ENCODE data around the gene WDHD1.
"Not testable (repeated sequence)": the region's sequence is repeated elsewhere in the genome, so short reads cannot be mapped to it uniquely, and the experiment has no call there.

The WDHD1 gene, protein sequence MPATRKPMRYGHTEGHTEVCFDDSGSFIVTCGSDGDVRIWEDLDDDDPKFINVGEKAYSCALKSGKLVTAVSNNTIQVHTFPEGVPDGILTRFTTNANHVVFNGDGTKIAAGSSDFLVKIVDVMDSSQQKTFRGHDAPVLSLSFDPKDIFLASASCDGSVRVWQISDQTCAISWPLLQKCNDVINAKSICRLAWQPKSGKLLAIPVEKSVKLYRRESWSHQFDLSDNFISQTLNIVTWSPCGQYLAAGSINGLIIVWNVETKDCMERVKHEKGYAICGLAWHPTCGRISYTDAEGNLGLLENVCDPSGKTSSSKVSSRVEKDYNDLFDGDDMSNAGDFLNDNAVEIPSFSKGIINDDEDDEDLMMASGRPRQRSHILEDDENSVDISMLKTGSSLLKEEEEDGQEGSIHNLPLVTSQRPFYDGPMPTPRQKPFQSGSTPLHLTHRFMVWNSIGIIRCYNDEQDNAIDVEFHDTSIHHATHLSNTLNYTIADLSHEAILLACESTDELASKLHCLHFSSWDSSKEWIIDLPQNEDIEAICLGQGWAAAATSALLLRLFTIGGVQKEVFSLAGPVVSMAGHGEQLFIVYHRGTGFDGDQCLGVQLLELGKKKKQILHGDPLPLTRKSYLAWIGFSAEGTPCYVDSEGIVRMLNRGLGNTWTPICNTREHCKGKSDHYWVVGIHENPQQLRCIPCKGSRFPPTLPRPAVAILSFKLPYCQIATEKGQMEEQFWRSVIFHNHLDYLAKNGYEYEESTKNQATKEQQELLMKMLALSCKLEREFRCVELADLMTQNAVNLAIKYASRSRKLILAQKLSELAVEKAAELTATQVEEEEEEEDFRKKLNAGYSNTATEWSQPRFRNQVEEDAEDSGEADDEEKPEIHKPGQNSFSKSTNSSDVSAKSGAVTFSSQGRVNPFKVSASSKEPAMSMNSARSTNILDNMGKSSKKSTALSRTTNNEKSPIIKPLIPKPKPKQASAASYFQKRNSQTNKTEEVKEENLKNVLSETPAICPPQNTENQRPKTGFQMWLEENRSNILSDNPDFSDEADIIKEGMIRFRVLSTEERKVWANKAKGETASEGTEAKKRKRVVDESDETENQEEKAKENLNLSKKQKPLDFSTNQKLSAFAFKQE

DNA sequence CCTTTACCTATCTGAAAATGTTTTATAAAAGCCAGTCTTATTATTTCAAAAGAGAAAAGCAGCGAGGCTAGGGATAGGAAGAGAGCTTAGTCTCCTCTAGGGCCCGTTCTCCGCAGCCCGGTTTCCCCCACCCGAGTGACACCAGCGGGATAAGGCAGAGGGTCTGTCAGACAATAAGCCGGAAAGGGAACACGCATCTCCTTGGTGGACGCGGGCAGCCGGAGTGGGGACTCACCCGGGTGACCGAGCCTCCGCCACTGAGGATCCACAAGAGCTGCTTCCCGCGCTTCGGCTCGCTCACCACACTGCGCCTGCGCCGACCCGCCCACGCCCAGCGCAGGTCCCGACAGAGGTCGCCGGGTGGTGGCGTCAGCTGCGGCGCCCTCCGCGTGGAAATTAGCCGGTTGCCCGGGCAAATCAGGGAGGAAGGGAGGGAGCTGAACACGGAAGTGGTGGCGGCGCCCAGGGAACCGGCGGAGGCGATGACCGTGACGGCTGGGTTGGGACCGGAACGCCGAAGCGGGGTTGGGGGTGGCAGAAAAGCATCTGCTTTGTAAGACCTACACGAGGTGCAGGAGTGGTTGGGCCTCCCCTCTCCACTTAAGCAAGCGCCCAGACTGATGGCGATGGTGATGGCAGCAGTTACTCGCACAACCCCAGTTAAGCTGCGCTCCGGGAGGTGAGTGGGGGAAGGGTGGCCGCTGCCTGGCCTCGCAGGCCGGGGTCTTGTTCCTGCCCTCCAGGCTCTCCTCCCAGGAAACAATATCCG is at the start of gene WDHD1, which contains the start of gene SOCS4:
TSS of gene WDHD1 (minus strand) at position 307 of the 769 bp plus-strand sequence. CDS start 312 bp downstream, outside the sequence.
TSS of gene SOCS4 (plus strand) at position 444 of the 769 bp plus-strand sequence. CDS start 15,806 bp downstream, outside the sequence.
- peak; percentile 97 for DNase-seq

DNA sequence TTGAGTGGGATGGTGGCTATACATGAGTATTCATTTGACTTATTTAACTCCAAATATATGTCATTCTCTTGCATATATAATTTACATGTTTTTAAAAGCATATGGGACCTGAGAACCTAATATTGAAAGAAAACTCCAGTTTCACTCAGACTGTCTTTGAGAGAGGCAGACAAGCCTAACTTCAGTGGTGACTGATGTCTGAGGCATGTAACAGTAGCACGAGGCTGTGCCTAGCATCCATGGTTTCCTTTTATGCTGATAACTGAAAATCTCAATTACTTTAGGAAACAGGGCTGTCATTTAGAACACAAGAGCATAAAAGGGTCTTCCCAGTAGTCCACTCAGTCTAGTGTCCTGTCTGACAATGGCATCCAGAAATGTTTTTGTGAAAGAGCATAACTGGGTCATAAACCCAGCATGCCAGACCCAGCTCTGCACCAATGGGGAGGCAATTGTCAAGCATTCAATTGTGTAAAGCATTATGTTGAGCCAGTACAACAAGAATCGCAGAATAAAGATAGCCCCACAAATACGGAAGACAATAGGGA is 48.8 kb upstream of the WDHD1 start:
- DNase-seq, result no peak

DNA sequence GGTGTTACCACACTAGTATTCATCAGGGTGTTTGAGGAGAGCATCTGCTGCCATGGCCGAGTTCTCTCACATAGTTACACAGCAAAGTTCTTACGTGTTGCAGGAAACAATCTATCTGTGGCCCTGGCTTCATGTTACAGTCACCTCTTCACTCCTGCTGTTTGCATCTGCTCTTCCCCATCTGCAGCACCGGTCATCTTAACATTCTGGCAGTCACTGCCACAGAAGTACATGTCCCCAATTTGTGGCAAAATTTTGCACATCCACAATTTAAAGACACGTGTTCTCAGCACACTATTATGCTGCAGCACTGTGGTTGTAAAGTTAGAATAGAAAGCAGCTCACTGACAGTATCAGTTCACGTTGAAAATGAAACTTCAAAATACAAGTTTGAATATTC is 47.8 kb upstream of the WDHD1 start:
- peak; percentile 37 for DNase-seq

DNA sequence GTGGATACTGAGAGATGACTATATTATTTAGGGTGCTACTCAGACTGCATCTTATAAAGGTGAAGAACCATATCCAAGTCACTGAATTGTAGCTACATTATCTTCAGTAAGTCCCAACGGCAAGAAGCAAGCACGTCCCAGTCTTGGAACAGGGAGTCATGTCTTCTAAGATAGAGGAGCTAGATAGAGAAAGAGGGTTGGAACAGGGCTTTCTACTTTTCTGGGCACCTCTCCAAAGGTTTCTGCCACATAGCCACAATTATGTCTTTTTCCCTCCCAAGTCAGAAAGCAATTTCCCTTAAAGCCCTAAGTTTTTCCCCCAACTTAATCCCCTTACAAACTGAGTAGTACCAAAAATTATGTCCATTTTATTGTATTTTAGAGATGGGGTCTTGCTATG is 47.0 kb upstream of the WDHD1 start:
- DNase-seq, result no peak

DNA sequence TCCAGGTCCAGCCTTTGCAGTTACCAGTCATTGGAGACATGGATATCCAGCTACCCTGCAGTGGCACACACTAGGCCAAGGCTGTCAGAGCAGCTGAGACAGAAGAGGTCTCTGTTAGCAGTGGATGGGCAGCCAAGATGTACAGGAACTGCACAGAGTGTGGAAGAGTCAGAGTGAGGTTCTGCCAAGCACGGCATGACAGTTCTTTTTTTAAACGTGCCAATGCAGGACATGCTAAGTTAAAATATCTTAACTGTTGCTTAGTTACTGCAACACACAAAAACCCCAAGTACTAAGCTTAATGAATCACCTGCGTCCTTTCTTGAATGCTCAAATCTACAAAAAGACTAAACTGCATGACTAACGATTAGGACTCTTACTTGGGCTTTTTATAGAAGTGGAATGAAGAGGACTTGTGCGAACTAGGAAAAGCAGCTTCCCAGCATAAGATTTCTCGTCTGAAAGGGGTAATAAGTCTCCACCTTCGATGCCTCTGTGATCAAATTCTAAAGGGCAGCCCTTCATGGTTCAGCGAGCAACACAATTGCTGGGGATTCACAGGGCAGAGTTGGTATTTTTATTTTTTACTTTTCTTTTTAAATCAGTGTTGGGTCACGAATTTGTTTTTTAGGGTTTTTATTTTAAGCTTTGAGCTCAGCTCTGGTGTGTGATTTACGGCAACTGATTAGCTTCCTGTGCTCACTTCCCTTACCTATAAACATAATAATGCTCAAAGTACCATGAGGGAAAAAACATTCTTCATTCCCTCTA is 45.2 kb upstream of the WDHD1 start:
- DNase-seq, result no peak

DNA sequence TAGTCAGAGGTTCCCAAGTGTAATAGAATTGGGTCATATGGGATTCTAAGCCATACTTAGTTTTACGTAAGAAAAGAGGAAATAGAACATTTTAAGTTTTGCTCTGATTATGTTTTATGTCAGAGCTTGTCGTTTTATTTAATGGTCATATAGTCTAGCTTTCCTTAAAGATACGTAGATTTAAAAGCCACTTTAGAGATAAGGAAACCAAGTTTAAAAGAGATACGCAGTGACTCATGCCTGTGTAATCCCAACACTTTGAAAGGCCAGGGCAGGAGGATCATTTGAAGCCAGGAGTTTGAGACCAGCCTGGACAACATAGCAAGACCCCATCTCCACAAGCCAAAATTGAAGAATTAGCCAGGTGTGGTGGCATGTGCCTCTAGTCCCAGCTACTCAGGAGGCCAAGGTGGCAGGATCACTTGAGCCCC is 44.1 kb upstream of the WDHD1 start:
- no peak for DNase-seq

DNA sequence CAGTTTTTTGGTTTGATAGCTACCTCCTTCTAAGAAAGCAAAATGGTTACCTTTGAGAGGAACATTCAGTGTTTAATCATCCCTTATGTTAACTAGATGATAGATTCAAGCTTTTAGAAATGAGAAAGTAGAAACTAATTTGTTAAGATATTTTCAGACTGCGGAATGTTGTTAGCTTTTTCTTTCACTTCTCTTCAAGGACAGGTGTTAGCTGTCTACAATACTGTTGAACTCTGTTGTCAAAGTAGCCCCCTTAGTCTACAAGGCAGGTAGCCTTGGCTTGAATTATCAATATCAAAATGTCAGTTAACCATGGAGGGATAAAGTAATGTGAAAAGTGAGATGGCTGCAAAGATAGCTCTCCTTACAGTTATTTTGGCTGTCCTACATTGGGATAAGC is 39.3 kb upstream of the WDHD1 start:
- no peak for DNase-seq

DNA sequence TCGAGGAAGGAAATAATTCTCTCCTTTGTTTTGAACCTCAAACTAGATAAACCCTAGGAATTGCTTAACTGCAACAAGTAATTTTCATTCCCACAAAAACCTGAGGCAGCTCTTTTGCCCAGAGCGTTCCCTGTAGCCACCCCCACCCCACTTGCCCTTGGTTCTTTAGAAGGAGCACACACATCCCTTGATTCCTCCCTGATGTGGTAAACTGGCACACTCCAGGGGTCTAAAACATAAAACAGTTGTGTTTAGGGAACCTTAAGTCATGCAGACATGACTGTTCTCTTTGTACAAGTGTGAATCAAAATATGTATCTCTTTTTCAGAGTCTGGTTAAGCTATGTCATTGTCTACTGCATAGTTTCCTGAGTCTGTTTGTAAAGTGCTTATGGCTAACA is 38.5 kb upstream of the WDHD1 start:
- DNase-seq, result no peak

DNA sequence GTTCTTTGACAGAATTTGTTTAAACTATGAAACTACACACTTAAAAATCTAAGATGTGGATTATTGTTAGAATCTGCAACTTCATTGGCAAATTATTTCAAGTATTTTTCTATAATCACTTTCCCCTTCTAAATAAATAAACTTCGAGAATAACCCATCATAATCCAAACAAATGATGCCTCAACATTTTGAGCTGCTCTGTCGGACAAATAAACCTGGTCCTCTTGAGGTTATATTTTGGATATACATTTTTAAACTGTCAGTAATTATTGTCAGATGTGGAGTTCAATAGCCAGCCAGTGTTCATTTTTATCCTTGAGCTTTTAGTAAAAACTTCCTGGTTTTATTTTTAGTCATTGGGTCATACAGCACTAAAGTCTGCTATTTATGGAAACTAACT is 38.0 kb upstream of the WDHD1 start:
- DNase-seq, result not testable (repeated sequence)

DNA sequence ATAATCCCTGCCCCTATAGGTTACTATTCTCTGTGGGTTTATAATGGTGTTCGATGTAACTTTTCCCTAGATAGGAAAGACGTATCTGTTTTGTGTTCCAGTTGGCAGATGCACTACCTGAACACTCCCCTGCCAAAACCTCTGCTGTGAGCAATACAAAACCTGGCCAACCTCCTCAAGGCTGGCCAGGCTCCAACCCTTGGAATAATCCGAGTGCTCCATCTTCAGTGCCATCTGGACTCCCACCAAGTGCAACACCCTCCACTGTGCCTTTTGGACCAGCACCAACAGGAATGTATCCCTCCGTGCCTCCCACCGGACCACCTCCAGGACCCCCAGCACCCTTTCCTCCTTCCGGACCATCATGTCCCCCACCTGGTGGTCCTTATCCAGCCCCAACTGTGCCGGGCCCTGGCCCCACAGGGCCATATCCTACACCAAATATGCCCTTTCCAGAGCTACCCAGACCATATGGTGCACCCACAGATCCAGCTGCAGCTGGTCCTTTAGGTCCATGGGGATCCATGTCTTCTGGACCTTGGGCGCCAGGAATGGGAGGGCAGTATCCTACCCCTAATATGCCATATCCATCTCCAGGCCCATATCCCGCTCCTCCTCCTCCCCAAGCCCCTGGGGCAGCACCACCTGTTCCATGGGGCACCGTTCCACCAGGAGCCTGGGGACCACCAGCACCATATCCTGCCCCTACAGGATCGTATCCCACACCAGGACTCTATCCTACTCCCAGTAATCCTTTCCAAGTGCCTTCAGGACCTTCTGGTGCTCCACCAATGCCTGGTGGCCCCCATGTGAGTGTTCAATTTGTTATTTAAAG is 35.8 kb upstream of the WDHD1 start:
- DNase-seq, result no peak

DNA sequence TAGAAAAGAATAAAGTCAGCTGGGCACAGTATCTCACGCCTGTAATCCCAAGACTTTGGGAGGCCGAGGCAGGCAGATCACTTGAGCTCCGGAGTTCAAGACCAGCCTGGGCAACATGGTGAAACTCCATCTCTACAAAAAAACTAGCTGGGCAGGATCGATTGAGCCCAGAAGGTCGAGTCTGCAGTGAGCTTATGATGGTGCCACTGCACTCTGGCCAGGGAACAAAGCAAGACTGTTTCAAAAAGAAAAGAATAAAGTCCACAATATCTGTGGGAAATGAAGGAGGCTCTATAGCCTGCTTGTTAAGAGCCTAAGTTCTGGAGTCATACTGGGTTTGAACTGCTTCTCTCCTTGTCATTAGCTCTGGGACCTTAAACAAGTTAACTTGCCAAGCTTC is 32.4 kb upstream of the WDHD1 start:
- DNase-seq, result no peak

DNA sequence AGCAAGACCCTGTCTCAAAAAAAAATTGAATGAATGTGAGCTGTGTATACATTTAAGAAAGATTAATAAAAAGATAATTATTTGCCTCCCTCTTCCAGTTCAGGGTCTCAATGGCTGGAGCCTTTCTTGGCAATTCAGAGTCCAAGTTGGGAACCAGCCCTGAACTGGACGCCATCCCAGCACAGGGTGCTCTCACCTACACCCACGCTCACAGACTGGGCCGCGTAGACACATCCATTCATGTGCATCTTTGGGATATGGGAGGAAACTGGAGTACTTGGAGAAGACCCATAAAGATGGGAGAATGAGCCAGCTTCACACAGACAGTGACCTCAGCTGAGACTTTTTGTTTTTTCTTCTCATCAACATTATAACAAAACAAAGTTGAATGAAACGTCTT is 31.0 kb upstream of the WDHD1 start:
- DNase-seq, result no peak

DNA sequence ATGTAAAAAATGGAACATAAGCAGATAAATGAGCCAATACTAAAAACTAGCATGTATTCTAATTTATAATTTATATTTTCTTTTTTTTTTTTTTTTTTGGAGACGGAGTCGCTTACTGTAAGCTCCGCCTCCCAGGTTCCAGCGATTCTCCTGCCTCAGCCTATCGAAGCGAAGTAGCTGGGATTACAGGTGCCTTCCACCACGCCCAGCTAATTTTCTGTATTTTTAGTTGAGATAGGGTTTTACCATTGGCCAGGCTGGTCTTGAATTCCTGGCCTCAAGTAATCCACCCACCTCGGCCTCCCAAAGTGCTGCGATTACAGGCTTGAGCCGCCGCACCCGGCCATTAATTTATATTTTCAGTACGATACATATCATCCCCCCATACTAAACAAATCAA is 27.2 kb upstream of the WDHD1 start:
- DNase-seq, result no peak

DNA sequence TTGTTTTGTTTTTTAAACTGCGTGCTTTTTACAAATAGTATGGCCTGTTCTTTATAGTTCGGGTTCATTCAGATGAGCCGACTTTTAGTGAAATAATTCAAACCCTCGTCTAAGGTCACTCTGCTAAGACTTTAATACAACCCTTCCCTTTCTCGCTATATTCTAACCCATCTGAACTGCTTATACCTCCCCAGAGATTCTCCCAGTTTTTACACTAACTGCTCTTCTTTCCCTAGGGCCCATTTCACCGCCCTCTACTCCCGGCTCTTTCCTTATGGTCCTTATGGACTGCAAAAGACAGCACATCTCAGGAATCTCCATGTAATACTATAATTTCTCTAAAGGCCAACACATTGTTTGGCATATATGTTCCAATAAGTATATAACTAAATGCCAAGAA is 26.6 kb upstream of the WDHD1 start:
- DNase-seq, result no peak

DNA sequence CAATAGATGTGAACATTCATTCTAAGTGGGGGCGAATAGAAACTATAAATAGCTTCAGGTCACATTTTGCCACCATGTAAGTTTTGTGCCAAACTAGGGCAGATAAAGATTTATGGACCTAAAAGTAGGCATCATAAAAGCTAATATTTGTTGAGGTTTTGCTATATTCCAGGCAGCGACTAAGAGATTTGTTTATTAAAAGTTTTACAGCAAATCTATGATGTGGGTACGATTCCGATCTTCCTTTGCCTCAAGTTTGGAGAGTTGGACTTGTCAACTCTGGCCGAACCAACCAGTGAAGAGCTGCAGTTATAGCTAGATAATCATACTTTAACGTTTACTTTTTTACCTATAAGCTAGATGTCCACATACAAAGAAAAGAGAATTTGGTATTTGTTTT is 26.1 kb upstream of the WDHD1 start:
- no peak for DNase-seq

DNA sequence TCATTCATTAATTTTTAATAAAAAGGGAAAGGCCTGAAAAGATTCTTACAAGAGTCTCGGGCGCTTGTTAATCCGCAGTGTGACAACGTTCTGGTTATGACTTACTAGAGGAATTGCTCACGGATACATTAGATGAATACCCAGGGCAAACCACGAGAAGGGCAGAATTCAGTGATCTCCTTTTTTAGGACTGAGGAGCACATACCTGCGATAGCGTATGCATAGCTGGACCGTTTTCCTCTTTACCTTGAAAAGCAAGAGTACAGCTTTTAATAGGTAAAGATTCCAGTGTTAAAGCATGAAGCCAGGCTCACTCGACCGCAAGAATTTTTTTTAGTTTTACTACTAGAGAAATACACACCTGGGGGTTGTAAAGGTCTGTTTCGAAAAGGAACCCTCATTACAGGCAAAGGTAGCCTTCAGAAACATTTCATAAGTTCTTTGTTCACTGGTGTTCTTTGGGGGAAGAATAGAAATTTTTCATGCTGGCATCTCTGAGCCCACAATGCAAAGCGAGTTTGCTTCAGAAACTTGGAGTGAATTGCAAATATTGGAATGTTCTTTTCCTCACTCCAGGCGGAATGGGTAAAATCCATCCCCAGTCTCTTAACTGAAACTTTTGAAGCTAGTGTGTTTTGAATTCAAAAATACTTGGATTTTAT is 25.5 kb upstream of the WDHD1 start:
- DNase-seq, result no peak

DNA sequence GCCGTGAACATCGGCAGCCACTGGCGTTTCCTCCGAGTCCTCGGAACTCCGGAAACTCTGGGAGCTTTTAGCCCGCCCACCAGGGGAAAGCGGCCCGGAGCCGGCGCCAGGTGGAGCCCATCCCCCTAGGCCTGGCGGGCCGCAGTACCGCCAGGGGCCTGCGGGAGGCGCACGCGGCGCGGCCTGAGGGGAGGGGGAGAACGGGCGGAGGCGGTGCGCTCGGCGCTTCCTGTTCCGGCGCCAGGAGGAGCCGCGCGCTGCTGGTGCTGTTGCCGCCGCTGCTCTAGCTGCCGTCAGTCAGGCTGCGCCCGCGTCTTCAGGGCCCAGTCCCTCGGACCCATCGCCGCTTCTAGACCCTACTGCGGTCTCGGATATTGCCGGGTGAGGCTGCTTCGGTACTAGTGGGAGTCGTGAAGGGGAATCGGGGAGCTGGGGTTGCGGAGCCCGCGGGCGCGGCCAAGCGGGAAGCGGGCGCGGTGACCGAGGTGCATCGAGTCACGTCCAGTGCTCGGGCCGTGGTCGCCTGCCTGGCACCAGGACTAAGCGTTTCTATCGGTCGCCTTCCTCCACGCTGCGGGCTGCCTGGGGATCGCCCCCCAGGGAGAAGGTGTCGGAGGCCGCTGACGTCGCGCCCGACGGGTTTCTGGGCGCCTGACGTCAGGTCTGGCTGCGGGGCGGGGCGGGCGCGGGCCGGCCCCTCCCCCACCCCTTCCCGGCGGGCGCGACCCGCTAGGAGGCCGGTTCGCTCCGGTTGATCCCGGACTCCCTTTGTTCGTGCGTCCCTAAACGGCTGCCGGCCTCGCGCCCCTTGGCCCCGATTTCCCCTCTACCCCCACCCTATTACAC is 24.7 kb upstream of the WDHD1 start, which contains the start of gene MAPK1IP1L:
TSS of gene MAPK1IP1L (plus strand) at position 225 of the 846 bp plus-strand sequence. CDS start 10,037 bp downstream, outside the sequence.
- DNase-seq, result peak; percentile 94

DNA sequence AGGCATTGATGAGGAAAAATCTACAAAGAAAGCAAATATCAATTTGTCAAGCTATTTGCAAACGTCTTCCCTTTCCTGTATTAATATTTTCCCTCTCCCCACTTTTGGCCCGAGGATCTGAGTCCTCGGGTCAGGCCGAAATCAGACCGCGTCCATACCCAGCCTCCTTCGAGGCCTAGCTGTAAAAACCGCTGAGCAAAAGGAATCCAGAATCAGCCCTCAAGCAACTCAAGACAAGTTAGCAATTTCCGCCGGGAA is 24.2 kb upstream of the WDHD1 start:
- no peak for DNase-seq

DNA sequence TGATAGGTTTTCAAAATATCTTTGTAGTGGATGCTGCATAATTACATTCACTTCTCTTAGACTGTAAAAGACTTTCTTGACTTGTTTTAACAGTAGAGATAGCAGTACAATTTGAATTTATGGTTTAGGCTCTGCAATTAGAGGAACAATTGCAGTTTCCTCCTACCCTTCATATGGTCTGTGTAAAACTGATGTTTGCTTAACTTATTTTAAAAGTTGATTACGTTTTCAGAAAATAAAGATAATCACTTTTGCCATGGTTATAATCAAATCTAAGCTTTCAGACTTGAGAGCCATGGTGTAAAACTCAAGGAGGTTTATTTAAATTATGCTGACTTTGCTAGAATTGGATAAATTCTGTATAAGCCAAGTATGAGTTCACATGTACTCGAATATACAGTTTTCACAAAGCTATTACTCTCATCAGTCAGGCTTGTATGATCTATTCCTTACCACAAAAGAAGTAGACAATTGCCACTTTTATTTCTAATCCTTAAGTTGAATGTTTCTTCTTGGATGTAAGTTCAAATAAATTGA is 22.1 kb upstream of the WDHD1 start:
- no peak for DNase-seq

All from NCI-H2107 (cell line).